Activated CD4-positive, CD25-positive, alpha-beta regulatory T cell (primary cell): Measurements from ENCODE around the gene PLEK2.
"Not testable (repeated sequence)": the region's sequence is repeated elsewhere in the genome, so short reads cannot be mapped to it uniquely, and the experiment has no call there.

Experiments
- DNase-seq, 4 experiments: peaks; one replicate each; lab custom pipeline; 2025; lab: John Stamatoyannopoulos, UW

Gene PLEK2

GRCh38 chr14:67411820-67412421 lies at the start of gene PLEK2:
Gene PLEK2 (minus strand): TSS chr14:67412165. CDS start chr14:67412059, 106 bp downstream.
- DNase-seq = peak in 2 of 4 experiments; percentile 10 to 14

GRCh38 chr14:67461341-67461985 lies 49.5 kb upstream of the PLEK2 start:
- DNase-seq = no peak

DNA sequence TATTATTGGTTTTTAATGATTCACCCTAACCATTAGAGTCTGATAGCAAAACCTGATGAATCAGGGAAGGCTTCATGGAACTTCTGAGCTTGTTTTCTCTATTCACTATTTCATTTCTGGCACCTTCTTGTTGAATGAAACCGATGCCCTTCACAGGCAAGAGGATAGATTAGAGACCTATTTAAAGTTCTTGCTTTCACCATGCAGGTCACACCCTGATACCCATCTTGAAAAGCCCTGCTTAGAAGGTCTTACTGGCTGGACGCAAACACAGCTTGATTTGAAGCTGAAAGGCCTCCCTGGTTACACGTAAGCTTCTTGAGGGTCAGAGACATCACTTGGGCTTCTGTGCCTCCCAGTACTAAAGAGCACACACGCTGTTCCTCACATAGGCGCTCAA lies 47.4 kb upstream of the PLEK2 start:
- no peak for DNase-seq

DNA sequence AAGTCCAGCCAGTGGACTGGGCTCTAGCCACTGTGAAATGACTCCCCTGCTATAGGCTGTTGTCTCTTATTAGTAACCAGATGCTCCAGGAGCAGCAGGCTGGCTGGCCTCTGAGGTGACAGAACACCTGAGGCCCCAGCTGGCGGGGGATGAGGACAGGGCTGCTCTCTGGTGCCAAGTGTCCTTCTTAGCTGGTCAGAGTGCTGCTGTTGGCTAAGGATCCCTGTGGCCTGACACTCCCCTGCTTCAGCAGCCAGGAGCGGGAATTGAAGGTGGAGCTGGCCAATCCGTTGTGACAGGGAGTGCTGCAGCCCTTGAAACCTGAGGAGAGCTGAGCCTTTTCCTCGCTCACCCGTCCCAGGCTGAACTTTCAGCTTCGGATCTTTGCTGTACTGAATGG lies 45.8 kb upstream of the PLEK2 start:
- no peak for DNase-seq

GRCh38 chr14:67456732-67457131 lies 44.8 kb upstream of the PLEK2 start:
- DNase-seq = no peak

DNA sequence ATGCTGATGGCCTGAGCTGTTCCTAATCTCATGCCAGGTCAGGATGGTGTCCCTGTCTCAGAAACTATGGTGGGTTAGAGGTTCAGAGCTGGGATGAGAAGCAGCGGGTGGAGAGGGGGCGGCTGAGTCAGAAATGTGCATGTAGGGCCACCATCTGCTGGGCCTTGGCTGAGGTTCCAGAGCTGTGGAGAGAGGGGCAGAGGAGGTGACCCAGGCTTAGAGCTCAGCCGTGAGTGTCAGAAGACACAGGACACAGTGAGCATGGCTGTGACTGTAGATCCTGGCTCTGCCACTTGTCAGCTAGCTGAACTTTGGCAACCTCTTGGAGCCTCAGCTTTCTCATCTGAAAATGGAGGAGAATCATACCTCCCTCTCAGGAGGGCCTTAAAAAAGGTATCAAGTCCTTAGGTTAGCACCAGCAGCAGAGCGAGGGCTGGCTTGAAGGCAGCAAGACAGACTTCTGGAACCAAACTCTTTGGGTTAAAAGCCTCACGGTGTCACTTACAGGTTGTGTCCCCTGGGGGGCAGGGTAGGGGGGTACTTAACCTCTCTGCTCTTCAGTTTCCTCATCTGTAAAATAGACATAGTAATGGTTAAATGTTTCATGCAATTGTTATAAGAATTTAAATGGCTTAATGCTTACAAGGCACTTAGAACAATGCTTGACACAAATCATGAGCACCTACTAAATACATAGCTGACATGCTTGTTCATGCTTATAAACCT lies 41.8 kb upstream of the PLEK2 start:
- DNase-seq = no peak

- DNase-seq = not testable (repeated sequence)
Measured at GRCh38 chr14:67451667-67452066, 39.7 kb upstream of the PLEK2 start.

DNA sequence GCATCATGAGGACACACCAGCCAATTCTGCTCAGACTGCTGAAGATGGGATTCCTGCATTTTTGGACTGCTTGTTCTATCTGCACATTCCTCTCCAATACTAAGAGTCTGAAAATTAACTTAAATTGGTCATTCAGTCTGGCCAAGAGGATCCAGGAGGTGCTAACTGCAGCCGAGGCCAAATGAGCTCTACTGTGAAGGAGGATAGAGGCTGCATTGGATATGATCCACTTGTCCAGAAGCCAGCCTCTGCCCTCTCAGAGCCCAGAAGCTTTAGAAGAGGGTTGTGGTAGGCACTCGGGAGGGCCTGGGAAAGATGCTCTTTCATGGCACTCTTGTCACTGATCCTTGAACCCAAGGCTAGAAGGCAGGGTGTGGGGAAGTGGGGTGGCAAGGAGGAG lies 37.1 kb upstream of the PLEK2 start:
- no peak for DNase-seq

DNA sequence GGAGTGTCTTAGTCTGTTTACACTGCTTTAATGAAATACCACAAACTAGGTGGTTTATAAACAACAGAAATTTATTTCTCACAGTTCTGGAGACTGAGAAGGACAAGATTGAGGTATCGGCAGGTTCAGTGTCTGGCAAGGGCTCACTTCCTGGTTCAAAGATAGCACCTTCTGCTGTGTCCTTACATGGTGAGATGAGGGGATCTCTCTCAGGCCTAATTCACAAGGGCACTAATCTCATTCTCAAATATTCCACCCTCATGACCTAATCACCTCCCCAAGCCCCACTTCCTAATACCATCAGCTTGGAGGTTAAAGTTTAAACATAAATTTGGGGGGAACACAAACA lies 35.0 kb upstream of the PLEK2 start:
- no peak for DNase-seq

DNA sequence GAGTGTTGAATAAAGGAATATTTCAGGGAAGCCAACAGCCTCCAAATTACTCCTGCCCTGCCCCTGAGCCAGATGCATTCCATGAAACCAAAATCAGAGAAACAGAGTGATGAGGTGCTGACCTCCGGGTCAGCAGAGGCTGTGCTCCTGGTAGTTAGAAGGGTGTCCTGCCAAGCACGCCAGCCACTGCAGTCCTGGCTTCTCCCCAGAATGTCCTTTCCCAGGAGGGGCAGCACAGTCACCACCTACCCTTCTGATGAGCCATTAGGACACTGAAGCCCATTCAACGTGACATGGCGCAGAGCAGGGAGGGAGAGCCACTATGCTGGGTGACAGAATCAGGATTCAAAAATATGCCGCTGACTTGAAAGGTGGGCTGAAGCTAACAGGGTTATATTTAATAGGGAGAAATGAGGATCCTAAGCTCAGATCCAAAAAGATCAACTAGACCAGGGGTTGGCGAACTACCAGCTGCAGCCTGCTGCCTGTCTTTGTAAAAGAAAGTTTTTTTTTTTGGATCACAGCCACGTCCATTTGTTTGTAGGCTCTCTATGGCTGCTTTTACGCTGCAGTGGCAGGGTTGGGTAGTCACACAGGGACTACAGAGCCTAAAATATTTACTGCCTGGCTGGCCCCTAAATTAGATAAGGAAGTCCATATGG lies 34.5 kb upstream of the PLEK2 start:
- no peak for DNase-seq

GRCh38 chr14:67444395-67444794 lies 32.4 kb upstream of the PLEK2 start:
- no peak for DNase-seq

DNA sequence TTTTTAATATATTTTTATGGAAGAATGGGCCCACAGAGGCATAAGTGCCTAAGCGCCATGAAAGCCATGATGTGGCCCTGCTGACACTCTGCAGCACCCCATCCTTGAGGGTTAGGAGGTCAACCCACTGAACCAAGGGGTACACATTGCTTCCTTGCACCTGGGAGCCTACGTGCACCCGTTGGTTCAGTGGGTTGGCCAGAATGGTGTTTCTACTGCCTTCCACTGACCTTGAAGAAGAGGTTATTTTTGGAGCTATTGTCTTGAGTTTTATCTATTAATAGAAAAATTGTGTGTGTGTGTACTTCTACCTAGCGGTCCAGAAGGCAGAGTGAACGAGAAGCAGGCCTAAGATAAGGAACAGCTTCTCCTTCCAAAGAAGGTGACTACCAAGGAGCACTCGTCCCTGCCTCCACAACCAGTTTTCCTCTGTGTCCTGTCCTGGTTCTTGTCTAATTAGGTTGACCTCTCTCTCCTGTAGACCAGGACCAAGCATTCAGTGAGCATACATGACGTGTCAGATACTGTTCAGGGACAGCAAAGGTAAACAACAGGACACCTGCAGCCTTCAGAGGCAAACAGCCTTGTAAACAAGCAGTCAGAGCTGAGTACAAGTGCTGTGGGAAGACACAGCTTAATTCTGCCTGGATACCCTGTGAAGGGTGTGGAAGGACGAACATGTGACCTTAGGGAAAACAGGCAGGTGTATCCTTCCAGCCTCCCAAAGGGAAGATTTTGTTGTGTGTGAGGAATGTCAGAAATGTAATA lies 30.4 kb upstream of the PLEK2 start:
- no peak for DNase-seq

GRCh38 chr14:67441672-67442071 lies 29.7 kb upstream of the PLEK2 start:
- no peak for DNase-seq

GRCh38 chr14:67441256-67441655 lies 29.3 kb upstream of the PLEK2 start:
- DNase-seq = no peak

- no peak for DNase-seq
Measured at GRCh38 chr14:67440513-67440912, 28.5 kb upstream of the PLEK2 start.

- no peak for DNase-seq
Measured at GRCh38 chr14:67438969-67439368, 27.0 kb upstream of the PLEK2 start.

DNA sequence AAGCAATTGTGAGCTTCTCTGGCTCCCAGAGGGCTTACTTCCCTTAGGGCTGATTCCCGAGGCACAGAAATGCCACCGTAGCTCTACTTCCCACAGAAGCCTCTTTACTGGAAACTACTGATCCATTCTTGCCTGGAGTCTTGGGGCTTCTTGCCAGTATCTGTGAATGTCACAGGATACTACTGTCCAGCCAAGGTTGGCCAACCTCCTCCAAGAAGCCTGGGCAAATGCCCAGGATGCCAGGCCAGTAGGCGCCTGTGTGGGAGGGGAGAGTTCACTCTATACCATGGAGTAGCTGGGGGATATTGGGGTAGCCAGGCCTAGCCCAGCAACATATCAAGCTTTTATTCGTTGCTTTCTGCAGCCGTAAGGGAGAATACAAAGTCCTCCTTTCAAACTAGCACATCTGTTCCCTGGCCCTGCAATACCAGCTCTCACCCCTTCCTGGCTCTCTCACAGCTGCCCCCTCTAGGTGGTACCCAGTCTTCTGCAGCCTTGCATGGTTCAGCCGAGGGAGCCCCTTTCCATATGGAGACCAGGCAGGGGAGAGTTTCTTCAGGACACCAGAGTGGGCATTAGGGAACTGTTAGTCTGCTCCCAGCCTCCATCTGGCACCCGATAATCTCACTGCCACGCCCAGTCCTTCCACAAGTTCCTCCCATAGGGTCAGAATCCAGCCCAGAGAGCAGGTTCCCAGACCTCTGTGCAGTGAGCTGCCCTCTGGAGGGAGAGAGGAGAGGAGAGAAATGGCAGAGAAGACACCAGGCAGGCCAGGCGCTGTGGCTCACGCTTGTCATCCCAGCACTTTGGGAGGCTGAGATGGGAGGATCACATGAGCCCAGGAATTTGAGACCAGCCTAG lies 24.3 kb upstream of the PLEK2 start:
- no peak for DNase-seq

DNA sequence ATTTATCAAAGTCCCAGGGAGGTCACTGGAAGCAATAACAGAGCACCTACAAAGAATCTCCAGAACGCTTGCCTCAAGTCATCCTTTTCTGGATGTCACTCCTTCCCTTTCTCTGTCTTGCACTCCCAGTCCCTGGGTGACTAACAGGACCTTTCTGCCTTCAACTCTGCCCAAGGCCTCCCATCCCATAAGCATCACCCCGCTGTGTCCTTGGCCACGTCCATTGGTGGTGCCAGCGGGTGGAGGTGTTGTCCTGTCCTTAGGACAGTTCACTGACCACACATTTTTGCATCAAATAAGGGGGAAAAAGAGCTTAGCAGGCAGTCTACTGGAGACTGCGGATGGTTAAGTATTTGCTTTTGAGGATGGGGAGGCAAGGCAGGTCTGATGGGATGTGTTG lies 23.6 kb upstream of the PLEK2 start:
- DNase-seq = no peak

DNA sequence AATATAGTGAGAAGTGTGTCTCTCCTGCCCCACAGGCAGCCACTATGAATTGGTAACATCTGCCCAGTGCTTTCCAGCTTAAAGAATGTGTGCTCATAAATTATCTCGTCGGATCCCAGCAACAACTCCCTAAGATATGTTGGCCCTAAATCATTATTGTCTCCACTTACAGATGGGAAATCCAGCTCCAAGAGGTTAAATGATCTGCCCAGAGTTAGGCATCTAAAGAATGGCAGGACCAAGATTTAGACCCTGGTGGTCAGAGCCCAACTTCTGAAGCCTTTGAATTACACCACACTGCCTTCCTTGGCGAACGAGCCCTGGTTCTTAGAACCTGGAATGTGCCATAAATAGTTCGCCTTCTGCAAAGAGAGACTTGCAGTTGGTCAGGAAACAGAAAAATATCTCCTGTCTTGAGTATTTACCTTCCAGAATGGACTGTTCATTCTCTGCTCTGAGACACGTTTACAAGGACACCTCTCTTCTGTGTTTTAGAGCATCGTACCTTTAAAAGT lies 20.1 kb upstream of the PLEK2 start:
- no peak for DNase-seq

GRCh38 chr14:67429510-67430205 lies 17.7 kb upstream of the PLEK2 start:
- no peak for DNase-seq
